GM19239 (cell line): Measurements from ENCODE around the gene WDR70.
"Not testable (repeated sequence)": the region's sequence is repeated elsewhere in the genome, so short reads cannot be mapped to it uniquely, and the experiment has no call there.

ENCODE experiments used
- DNase-seq: peaks from one replicate; pipeline ENCODE4 v3.0.0; 2011; ENCODE audit warnings: low spot score; ENCODE audit not compliant: insufficient read length
- FAIRE-seq: peaks from 2 replicates; lab custom pipeline; 2011; peaks lifted over from hg19 to GRCh38; lab: Jason Lieb, UNC

Gene WDR70

GRCh38 chr5:37451991-37452390 is 72.9 kb downstream of the WDR70 start:
- not testable (repeated sequence) for FAIRE-seq

DNA sequence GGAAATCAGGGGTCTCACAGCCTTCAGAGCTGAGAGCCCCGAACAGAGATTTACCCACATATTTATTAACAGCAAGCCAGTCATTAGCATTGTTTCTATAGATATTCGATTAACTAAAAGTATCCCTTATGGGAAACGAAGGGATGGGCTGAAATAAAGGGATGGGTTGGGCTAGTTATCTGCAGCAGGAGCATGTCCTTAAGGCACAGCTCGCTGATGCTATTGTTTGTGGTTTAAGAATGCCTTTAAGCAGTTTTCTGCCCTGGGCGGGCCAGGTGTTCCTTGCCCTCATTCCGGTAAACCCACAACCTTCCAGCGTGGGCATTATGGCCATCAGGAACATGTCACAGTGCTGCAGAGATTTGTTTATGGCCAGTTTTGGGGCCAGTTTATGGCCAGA is 74.1 kb downstream of the WDR70 start:
- not testable (repeated sequence) for FAIRE-seq, DNase-seq

More at GRCh38 chr5:37451991-37452390, 72.9 kb downstream of the WDR70 start:
- not testable (repeated sequence) for DNase-seq

GRCh38 chr5:37454402-37455055 is 75.4 kb downstream of the WDR70 start:
- not testable (repeated sequence) for DNase-seq, FAIRE-seq

DNA sequence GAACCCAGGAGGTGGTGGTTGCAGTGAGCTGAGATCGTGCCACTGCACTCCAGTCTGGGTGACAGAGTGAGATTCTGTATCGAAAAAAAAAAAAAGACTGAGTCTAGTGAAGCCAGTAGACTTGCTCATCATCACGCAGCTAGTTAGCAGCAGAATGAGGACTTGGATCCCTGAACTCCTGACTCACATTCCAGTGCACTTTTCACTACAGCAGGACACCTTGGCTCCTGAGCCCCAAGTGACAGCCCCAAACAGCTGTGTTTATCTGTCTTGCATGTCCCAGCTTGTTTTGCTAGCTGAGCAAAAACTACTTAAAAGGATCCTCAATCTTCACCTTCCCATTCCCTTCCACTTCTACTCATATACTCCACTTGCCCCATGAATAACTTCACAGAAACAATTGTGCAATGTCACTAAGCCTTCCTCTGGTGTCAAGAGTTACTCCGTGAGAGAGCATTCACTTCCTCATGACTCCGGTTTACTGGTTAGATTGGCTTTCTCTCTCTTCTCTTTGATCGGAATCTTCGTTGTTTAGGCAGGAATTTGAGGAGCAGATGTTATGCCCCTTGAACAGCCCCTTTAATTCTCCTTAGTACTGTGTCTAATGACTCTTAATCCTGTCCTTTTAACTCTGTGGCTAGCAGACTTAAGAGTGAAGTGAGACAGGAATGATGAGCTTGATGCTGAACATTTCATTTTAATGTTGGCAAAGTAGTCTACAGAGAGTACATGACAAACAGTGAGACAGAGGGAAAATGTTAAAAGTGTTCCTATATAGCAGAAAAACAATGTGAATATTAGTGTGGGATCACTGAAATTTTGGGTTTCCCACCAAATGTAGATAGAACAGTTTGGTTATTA is 84.3 kb downstream of the WDR70 start:
- not testable (repeated sequence) for DNase-seq, FAIRE-seq

DNA sequence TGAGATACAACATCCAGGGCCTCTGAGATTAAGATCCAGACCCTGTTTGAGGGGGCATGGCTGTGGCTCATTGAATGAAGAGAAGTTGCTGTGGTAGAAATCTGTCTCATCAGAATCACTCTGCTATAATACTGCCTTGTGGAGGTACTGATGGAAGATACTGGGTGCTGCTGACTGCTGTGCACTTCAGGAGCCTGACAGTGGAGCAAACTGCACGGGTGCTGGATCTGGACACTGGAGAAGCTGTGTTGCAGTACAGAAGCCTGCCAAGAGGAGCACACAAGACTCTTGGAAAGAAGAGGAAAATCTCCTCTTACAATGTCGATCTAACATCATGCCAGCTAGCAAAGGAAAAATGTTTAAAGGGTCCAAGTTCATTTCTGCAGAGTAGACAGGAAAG is 85.5 kb downstream of the WDR70 start:
- not testable (repeated sequence) for FAIRE-seq, DNase-seq

GRCh38 chr5:37469383-37469782 is 90.3 kb downstream of the WDR70 start:
- not testable (repeated sequence) for DNase-seq, FAIRE-seq

- DNase-seq (no peak), FAIRE-seq (no peak)
Observed at GRCh38 chr5:37471666-37472197, 92.6 kb downstream of the WDR70 start.

GRCh38 chr5:37477426-37477825 is 98.3 kb downstream of the WDR70 start:
- no peak for DNase-seq
- FAIRE-seq: no peak

DNA sequence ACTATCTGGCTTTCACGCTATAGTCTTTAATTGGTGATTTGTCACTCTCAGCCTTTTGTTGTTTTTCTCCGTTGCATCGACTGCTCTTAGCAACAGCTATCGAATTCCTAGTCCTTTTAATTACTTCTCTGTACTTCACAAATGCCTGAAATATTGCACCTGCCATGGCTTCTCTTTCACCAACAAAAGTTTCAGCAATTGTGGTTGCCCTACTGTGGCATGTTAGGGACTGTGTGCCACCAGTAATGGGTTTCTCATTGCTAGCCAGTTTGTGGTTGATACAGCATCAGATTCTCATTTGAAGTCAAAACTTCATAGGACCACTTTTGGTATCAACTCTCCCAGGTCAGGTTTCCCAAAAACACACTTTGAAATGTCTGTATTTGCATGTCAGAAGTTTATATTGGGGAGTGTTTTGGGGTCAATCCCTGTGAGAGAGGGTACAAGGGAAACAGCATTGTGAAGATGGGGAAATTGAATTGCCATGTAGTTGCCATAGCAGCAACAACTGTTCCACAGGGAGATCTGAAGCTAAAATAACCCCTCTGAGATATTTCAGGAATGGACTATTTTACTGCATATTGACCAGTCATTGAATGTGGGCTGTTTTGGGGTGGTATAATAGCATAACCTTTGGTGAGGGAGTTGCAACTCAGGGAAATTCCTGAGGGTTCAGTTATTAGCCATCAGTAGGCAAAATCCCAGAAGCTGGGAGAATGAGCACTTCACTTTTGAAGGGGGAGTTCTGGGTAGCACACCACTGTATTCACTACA is 99.2 kb downstream of the WDR70 start:
- FAIRE-seq (no peak), DNase-seq (no peak)

DNA sequence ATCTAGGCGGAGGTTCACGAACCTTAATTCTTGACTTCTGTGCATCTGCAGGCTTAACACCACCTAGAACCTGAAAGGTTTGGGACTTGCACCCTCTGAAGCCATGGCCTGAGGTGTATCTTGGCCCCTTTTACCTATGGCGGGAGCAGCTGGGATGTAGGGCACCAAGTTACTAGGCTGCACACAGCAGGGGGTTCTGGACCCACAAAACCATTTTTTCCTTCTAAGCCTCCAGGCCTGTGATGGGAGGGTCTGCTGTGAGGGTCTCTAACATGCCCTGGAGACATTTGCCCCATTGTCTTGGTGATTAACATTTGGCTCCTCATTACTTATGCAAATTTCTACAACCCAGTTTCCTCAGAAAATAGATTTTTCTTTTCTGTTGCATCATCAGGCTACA is 102.3 kb downstream of the WDR70 start:
- not testable (repeated sequence) for FAIRE-seq, DNase-seq

GRCh38 chr5:37490120-37490810 is 111.1 kb downstream of the WDR70 start:
- FAIRE-seq (no peak), DNase-seq (no peak)

GRCh38 chr5:37490931-37491330 is 111.8 kb downstream of the WDR70 start:
- DNase-seq (no peak), FAIRE-seq (no peak)

DNA sequence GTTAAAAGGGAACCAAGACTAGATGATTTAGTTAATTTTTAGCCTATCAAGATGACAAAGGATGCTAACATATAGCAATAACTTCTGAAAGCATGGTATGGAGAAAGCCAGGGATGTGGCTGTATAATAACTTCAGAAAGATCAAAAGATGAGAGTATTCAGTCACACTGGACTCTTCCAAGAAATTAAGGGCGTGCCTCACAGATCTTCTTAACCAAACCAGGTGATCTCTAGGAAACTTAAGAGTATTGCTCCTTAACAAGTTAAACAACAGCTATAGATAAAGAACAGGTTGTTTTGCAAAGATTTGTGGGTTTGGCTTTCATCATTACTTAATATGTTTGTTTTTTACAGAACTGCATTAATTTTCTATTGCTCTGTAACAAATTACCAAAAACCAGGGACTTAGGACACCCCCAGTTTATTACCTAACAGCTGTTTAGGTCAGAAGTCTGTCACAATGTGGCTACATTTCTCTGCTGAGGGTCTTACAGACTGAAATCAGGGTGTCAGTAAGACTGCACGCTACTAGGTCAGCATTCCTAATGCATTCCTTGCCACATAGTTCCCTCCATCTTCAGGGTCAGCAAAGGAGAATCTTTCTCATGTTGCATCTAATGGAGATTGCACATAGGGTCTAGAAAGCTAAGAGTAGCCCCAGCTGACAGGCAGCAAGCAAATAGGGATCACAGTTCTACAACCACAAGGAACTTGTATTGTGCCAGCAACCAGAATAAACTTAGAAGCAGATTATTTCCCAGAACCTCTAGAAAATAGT is 113.8 kb downstream of the WDR70 start:
- FAIRE-seq (no peak), DNase-seq (no peak)

DNA sequence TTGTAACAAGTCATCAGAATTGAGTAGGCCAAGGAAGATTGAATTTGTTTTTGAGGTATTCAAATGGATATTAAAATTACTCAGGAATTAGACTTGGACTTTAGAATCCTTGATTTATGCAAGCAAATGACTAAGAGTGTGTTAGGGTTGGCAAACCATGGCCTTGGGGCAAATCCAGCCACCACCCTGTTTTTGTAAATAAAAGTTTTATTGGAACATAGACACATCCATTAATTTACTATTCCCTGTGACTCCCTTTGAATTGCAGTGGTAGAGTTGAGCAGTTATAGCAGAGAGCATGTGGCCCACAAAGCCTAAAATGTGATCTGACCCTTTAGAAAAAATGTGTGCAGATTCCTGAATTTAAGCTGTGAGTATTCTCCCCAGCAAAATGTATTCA is 115.6 kb downstream of the WDR70 start:
- DNase-seq (no peak), FAIRE-seq (no peak)

DNA sequence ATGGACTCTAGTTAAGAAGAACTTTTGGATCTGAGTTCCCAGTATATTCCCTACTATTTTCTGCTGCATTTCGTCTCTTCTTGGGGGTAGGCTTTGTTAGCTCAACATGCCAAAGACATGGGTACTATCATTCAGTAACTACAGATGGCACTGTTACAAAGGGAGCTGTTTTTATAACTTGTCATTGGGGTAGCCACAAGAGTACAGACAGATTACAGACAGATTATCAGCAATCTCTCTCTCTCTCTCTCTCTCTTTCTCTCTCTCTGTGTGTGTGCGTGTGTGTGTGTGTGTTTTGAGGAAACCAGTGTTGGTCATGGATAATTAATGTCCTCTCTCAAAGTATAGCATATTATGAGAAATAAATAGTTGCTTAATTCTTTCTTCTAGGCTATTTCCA is 116.1 kb downstream of the WDR70 start:
- FAIRE-seq (no peak), DNase-seq (no peak)

DNA sequence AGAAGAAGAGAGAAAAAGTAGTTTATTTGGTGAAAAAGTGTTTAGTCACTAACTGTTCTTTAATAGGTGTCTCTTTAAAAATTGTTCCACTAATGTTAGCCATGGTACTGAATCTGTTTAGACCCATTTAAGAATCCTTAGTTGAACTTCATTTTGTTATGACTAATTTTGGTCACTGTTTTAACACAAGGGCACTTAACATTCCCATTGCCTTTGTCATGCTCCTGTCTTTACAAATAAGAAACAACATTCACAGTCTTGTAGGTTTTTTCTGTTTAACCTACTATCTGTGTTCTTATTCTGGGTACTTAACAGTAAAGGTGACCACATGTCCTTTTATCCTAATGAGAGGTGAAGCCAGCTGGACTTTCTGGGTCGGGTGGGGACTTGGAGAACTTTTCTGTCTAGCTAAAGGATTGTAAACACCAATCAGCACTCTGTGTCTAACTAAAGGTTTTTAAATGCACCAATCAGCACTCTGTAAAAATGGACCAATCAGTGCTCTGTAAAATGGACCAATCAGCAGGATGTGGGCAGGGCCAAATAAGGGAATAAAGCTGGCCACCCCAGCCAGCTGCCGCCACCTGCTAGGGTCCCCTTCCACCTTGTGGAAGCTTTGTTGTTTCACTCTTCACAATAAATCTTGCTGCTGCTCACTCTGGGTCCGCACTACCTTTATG is 116.7 kb downstream of the WDR70 start:
- FAIRE-seq (no peak), DNase-seq (no peak)

DNA sequence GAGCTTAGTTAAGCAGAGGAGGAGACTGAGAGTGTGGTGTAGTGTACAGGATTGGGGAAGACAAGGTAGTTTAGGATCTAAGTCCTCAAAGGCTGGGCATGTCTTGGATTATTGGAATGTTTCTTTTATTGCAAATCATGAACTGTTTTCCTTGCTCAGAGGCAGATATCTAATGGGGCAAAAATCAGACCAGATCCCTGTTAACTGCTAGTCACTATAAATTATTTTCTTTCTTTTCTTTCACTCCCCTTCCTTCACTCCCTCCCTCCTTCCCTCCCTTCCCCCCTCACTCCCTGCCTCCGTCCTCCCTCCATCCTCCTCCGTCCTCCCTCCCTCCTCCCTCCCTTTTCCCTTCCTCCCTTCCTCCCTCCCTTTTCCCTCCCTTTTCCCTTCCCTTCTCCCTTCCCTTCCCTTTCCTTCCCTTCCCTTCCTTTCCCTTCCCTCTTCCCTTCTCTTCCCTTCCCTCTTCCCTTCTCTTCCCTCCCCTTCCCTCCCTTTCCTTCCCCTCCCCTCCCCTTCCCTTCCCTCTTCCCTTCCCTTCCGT is 117.9 kb downstream of the WDR70 start:
- DNase-seq: no peak
- FAIRE-seq: no peak

DNA sequence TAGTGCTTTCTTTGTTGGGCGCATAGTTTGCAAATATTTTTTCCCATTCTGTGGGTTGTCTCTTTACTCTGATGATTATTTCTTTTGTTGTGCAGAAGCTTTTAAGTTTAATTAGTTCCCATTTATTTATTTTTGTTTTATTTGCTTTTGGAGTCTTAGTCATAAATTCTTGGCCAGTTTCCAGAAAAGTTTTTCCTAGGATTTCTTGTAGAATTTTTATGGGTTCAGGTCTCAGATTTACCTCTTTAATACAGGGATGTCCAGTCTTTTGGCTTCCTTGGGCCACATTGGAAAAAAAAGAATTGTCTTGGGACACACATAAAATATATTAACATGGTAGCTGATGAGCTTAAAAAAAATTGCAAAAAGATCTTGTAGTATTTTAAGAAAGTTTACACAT is 122.0 kb downstream of the WDR70 start:
- no peak for FAIRE-seq
- DNase-seq: no peak
